Mammary epithelial cell (primary cell): ENCODE data around the gene SKIC8.

Experiments
- CTCF ChIP-seq, 2 donors: IDR thresholded peaks in 1 of 2; conservative IDR thresholded peaks in 1 of 2; 2 replicates each; pipeline ENCODE4 v1.5.1; 2011 to 2012; ENCODE audit warnings: inconsistent platforms in 2 of 2, low read length in 2 of 2, mild to moderate bottlenecking in 2 of 2, control low read depth in 1 of 2, low read depth in 1 of 2; ENCODE audit not compliant: insufficient read depth in 1 of 2; ENCODE audit errors: extremely low read depth in 1 of 2
- EZH2 ChIP-seq: IDR thresholded peaks from 2 replicates; pipeline ENCODE4 v1.6.1; 2012; ENCODE audit warnings: low read length, inconsistent platforms, borderline replicate concordance

GRCh38 chr15:78276064-78276943 lies 23.1 kb downstream of the SKIC8 start:
- TF ChIP-seq CTCF (conservative IDR thresholded peaks at IDR 0.05 in 1 of 2, IDR thresholded peaks at IDR 0.05 in 1 of 2; ENCODE audit: extremely low read depth in 1 of 2, insufficient read depth in 1 of 2, low read depth in 1 of 2, low read length in 2 of 2): no peak
- TF ChIP-seq EZH2: no peak
